Fibroblast of skin of right biceps (primary cell): ENCODE results near the gene KLRC2.
"Not testable (repeated sequence)": the region's sequence is repeated elsewhere in the genome, so short reads cannot be mapped to it uniquely, and the experiment has no call there.

Experiments
- DNase-seq: peaks from one replicate; pipeline ENCODE4 v3.0.0-alpha.2; 2013

The KLRC2 gene

GRCh38 chr12:10404798-10405197, 31.0 kb downstream of the KLRC2 start:
- DNase-seq, result no peak

GRCh38 chr12:10400829-10401228, 35.0 kb downstream of the KLRC2 start:
- DNase-seq, result no peak

DNA sequence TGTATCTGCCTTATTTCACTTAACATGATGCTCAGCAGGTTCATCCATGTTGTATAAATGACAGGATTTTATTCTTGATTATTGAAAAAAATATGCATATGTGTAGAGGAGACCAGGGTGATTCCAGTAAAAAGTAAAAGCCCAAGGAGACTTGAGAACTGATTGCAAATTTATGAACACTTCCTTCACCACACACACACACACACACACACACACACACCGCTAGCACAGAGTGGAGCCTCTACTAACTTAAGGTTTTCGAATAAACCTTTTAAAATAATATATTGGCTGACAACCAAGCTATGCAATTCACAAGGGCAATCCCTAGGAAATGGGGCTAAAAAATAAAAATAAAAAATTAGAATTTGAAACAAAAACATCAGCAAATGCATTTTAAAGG, 37.6 kb downstream of the KLRC2 start:
- no peak for DNase-seq

DNA sequence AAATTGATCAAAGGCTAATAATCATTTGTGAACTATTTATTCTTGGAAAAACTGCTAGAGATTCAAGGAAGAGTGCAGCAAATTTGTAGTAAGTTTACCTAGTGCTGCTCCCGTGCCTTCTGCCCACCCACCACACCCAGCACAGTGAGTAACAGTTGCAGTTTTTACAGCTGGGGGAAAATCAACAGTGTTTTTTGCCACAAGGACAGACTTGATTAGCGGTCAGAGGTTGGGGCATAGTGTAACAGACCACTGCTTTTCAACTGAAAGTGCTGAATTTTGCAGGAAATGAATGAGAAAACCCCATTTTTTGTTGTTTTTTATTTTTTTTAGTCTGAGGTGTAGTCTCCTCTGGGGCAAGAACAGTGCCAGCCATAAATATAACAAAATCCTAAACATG, 38.5 kb downstream of the KLRC2 start:
- DNase-seq, result no peak

- DNase-seq, result not testable (repeated sequence)
These were observed 39.6 kb downstream of the KLRC2 start for GRCh38 chr12:10396176-10396575.

- DNase-seq, result peak; percentile 29
These were observed 40.3 kb downstream of the KLRC2 start for GRCh38 chr12:10395390-10395998.

DNA sequence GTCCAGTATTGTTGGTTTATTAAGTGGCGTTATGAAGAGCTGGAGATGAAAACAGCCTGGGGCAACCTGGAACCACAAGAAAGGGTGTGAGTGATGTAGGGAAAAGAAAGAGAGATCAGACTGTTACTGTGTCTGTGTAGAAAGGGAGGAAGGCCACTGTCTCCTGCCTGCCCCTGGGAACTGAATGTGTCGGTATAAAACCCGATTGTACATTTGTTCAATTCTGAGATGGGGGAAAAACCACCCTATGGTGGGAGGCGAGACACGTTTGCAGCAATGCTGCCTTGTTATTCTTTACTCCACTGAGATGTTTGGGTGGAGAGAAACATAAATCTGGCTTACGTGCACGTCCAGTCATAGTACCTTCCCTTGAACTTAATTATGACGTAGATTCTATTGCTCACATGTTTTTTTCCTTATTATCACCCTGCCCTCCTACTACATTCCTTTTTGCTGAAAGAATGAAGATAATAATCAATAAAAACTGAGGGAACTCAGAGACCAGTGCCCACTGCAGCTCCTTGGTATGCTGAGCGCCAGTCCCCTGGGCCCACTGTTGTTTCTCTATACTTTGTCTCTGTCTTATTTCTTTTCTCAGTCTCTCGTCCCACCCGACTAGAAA, 41.2 kb downstream of the KLRC2 start:
- not testable (repeated sequence) for DNase-seq

- DNase-seq, result no peak
These were observed 42.5 kb downstream of the KLRC2 start for GRCh38 chr12:10393291-10393690.

DNA sequence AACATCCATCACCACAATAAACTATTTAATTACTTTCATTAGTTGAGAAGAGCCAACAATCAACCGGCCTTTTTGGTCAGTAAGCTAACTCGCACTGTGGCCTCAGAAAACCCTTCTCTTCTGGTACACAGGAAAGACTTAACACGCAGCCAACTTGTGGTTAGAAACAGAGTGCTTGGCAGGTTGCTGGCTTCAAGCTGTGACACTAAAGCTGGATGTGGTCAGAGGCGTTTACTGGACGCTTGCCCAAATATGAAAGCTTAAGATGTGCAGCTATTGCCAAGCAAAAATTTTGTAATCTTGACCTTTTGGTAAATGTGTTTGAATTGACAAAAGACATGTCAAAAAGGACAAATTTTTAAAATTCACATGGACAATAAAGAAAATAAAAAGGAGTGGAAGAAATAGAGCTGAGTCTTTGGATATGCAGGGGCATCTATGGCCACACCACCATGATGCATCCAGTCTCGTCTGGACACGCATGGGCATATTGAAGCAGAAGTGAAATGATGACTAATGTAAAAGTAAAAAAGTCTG, 43.3 kb downstream of the KLRC2 start:
- DNase-seq, result peak; percentile 54

GRCh38 chr12:10390991-10391390, 44.8 kb downstream of the KLRC2 start:
- not testable (repeated sequence) for DNase-seq

DNA sequence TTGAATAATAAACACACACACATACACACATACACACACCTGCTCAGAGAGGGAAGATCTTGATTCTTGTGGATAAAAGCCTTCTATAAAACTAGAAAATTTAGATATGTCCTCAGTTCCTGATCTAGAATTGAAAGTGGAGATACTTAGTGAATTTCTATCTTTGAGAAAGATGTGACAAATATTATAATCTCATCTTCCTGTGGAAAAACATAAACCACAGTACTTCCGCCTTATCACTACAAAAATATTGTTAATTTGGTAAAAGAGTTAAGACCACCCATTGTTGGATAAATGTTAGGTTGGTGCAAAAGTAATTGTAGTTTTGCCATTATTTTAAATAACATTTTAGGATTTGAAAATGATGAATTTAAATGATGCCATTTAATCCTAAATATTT, 45.9 kb downstream of the KLRC2 start, which contains the start of gene KLRK1:
Gene KLRK1 (minus strand): TSS at position 138 of the 400 bp plus-strand sequence. CDS start 1,231 bp downstream, outside the sequence.
- no peak for DNase-seq

DNA sequence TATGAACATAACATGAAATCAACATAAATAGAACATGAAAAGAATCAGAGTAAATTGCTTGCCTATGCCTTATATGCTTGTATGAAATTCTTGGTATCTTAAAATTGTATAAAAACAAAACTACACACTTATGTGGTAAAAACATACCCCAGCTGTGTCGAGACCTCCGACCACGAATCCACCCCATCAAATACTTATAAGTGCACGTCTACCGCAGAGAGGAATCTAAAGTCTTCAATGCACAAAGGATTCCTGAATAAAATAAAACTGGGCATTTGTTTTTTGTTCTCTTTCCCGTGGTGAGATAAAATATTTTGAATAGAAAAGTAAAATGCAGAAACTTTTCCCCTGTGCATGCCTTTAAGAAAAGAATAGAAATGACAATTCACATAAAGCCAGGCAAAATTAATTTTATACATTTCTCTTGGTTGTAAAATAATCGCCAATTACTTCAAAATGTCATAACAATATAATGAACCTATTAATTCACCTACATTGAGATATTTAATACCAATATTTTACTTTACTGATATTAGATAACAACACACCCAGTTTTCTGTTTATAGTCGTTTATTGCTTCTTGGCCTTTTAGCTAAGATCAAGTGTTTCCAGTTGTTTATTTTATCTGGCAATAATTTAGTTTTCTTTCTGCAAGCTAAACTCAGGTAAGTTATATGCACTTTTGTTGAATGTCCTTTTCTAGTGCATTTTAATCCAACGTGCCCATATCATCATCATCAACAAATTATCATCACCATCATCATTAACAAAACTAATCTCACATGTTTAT, 47.0 kb downstream of the KLRC2 start:
- no peak for DNase-seq

GRCh38 chr12:10387498-10387897, 48.3 kb downstream of the KLRC2 start:
- DNase-seq, result not testable (repeated sequence)

- DNase-seq, result no peak
These were observed 49.0 kb downstream of the KLRC2 start for GRCh38 chr12:10386857-10387256.

- peak; percentile 85 for DNase-seq
These were observed 50.6 kb downstream of the KLRC2 start for GRCh38 chr12:10385166-10385613.

- DNase-seq, result no peak
These were observed 51.6 kb downstream of the KLRC2 start for GRCh38 chr12:10384191-10384590.

- DNase-seq, result no peak
These were observed 53.7 kb downstream of the KLRC2 start for GRCh38 chr12:10381928-10382628.
